ENCODE results near the gene IGSF21.

Gene IGSF21

GRCh38 chr1:18110968-18111367, 3.4 kb downstream of the IGSF21 start:
- Histone ChIP-seq H3K4me1 (ENCODE audit: insufficient read depth, low read length) (peaks cover 20% of the 10 kb centered on the region), H3K4me3 (ENCODE audit: low read depth in 1 of 2, low read length in 2 of 2) (no peak overlapping the region), H3K36me3 (ENCODE audit: insufficient read depth, low read length) (no peaks in the 10 kb centered on the region), H3K27me3 (ENCODE audit: control insufficient read depth in 1 of 2, insufficient read depth in 2 of 2, low read length in 2 of 2) (peaks cover 34 to 57% of the 10 kb centered on the region in 2 donors), H3K27ac (ENCODE audit: low read depth, low read length) (no peak overlapping the region), H3K9ac (ENCODE audit: low read length) (no peak overlapping the region), H3K9me3 (ENCODE audit: low read length) (no peaks in the 10 kb centered on the region)

- no peak overlapping the region for H3K9ac ChIP-seq (ENCODE audit: low read length)
- H3K27me3 ChIP-seq (ENCODE audit: control insufficient read depth in 1 of 2, insufficient read depth in 2 of 2, low read length in 2 of 2) = peaks cover 26 to 50% of the 10 kb centered on the region in 2 donors
- H3K9me3 ChIP-seq (ENCODE audit: low read length) = no peaks in the 10 kb centered on the region
- no peak overlapping the region for H3K27ac ChIP-seq (ENCODE audit: low read depth, low read length)
- no peak overlapping the region for H3K4me3 ChIP-seq (ENCODE audit: low read depth in 1 of 2, low read length in 2 of 2)
- H3K36me3 ChIP-seq (ENCODE audit: insufficient read depth, low read length) = no peaks in the 10 kb centered on the region
- H3K4me1 ChIP-seq (ENCODE audit: insufficient read depth, low read length) = peaks cover 20% of the 10 kb centered on the region
Measured at GRCh38 chr1:18111605-18112297, 4.2 kb downstream of the IGSF21 start.

GRCh38 chr1:18112611-18113010, 5.0 kb downstream of the IGSF21 start:
- no peaks in the 10 kb centered on the region for H3K9me3 ChIP-seq (ENCODE audit: low read length)
- no peak overlapping the region for H3K27ac ChIP-seq (ENCODE audit: low read depth, low read length)
- no peak overlapping the region for H3K4me3 ChIP-seq (ENCODE audit: low read depth in 1 of 2, low read length in 2 of 2)
- H3K27me3 ChIP-seq (ENCODE audit: control insufficient read depth in 1 of 2, insufficient read depth in 2 of 2, low read length in 2 of 2) = peaks cover 20 to 43% of the 10 kb centered on the region in 2 donors
- H3K9ac ChIP-seq (ENCODE audit: low read length) = no peak overlapping the region
- peaks cover 20% of the 10 kb centered on the region for H3K4me1 ChIP-seq (ENCODE audit: insufficient read depth, low read length)
- H3K36me3 ChIP-seq (ENCODE audit: insufficient read depth, low read length) = no peaks in the 10 kb centered on the region

GRCh38 chr1:18114726-18115410, 7.3 kb downstream of the IGSF21 start:
- Histone ChIP-seq H3K36me3 (ENCODE audit: insufficient read depth, low read length) (no peaks in the 10 kb centered on the region), H3K27me3 (ENCODE audit: control insufficient read depth in 1 of 2, insufficient read depth in 2 of 2, low read length in 2 of 2) (peaks cover 1 to 24% of the 10 kb centered on the region in 2 donors), H3K9me3 (ENCODE audit: low read length) (no peaks in the 10 kb centered on the region), H3K4me3 (ENCODE audit: low read depth in 1 of 2, low read length in 2 of 2) (no peak overlapping the region), H3K27ac (ENCODE audit: low read depth, low read length) (no peak overlapping the region), H3K4me1 (ENCODE audit: insufficient read depth, low read length) (peaks cover 6% of the 10 kb centered on the region), H3K9ac (ENCODE audit: low read length) (no peak overlapping the region)

GRCh38 chr1:18116777-18117176, 9.2 kb downstream of the IGSF21 start:
- Histone ChIP-seq H3K9me3 (ENCODE audit: low read length) (no peaks in the 10 kb centered on the region), H3K4me1 (ENCODE audit: insufficient read depth, low read length) (no peaks in the 10 kb centered on the region), H3K4me3 (ENCODE audit: low read depth in 1 of 2, low read length in 2 of 2) (no peak overlapping the region), H3K36me3 (ENCODE audit: insufficient read depth, low read length) (no peaks in the 10 kb centered on the region), H3K9ac (ENCODE audit: low read length) (no peak overlapping the region), H3K27me3 (ENCODE audit: control insufficient read depth in 1 of 2, insufficient read depth in 2 of 2, low read length in 2 of 2) (peaks cover 0 to 9% of the 10 kb centered on the region in 2 donors), H3K27ac (ENCODE audit: low read depth, low read length) (no peak overlapping the region)

GRCh38 chr1:18118078-18118477, 10.5 kb downstream of the IGSF21 start:
- no peaks in the 10 kb centered on the region for H3K4me1 ChIP-seq (ENCODE audit: insufficient read depth, low read length)
- no peaks in the 10 kb centered on the region for H3K27me3 ChIP-seq (ENCODE audit: control insufficient read depth in 1 of 2, insufficient read depth in 2 of 2, low read length in 2 of 2)
- no peaks in the 10 kb centered on the region for H3K9me3 ChIP-seq (ENCODE audit: low read length)
- H3K4me3 ChIP-seq (ENCODE audit: low read depth in 1 of 2, low read length in 2 of 2) = no peak overlapping the region
- no peak overlapping the region for H3K9ac ChIP-seq (ENCODE audit: low read length)
- H3K27ac ChIP-seq (ENCODE audit: low read depth, low read length) = no peak overlapping the region
- no peaks in the 10 kb centered on the region for H3K36me3 ChIP-seq (ENCODE audit: insufficient read depth, low read length)

GRCh38 chr1:18118491-18118890, 10.9 kb downstream of the IGSF21 start:
- Histone ChIP-seq H3K9me3 (ENCODE audit: low read length) (no peaks in the 10 kb centered on the region), H3K36me3 (ENCODE audit: insufficient read depth, low read length) (no peaks in the 10 kb centered on the region), H3K9ac (ENCODE audit: low read length) (no peak overlapping the region), H3K27me3 (ENCODE audit: control insufficient read depth in 1 of 2, insufficient read depth in 2 of 2, low read length in 2 of 2) (no peaks in the 10 kb centered on the region), H3K27ac (ENCODE audit: low read depth, low read length) (no peak overlapping the region), H3K4me3 (ENCODE audit: low read depth in 1 of 2, low read length in 2 of 2) (no peak overlapping the region), H3K4me1 (ENCODE audit: insufficient read depth, low read length) (no peaks in the 10 kb centered on the region)

- Histone ChIP-seq H3K9me3 (ENCODE audit: low read length) (no peaks in the 10 kb centered on the region), H3K4me3 (ENCODE audit: low read depth in 1 of 2, low read length in 2 of 2) (no peak overlapping the region), H3K27me3 (ENCODE audit: control insufficient read depth in 1 of 2, insufficient read depth in 2 of 2, low read length in 2 of 2) (no peaks in the 10 kb centered on the region), H3K4me1 (ENCODE audit: insufficient read depth, low read length) (no peaks in the 10 kb centered on the region), H3K36me3 (ENCODE audit: insufficient read depth, low read length) (no peaks in the 10 kb centered on the region), H3K27ac (ENCODE audit: low read depth, low read length) (no peak overlapping the region), H3K9ac (ENCODE audit: low read length) (no peak overlapping the region)
Measured at GRCh38 chr1:18119289-18119688, 11.7 kb downstream of the IGSF21 start.

GRCh38 chr1:18119771-18120377, 12.3 kb downstream of the IGSF21 start:
- H3K36me3 ChIP-seq (ENCODE audit: insufficient read depth, low read length) = no peaks in the 10 kb centered on the region
- H3K9ac ChIP-seq (ENCODE audit: low read length) = no peak overlapping the region
- no peaks in the 10 kb centered on the region for H3K4me1 ChIP-seq (ENCODE audit: insufficient read depth, low read length)
- no peak overlapping the region for H3K27ac ChIP-seq (ENCODE audit: low read depth, low read length)
- no peak overlapping the region for H3K4me3 ChIP-seq (ENCODE audit: low read depth in 1 of 2, low read length in 2 of 2)
- no peaks in the 10 kb centered on the region for H3K27me3 ChIP-seq (ENCODE audit: control insufficient read depth in 1 of 2, insufficient read depth in 2 of 2, low read length in 2 of 2)
- H3K9me3 ChIP-seq (ENCODE audit: low read length) = no peaks in the 10 kb centered on the region

GRCh38 chr1:18120638-18121037, 13.0 kb downstream of the IGSF21 start:
- no peaks in the 10 kb centered on the region for H3K9me3 ChIP-seq (ENCODE audit: low read length)
- no peaks in the 10 kb centered on the region for H3K27me3 ChIP-seq (ENCODE audit: control insufficient read depth in 1 of 2, insufficient read depth in 2 of 2, low read length in 2 of 2)
- H3K9ac ChIP-seq (ENCODE audit: low read length) = no peak overlapping the region
- no peaks in the 10 kb centered on the region for H3K4me1 ChIP-seq (ENCODE audit: insufficient read depth, low read length)
- no peak overlapping the region for H3K27ac ChIP-seq (ENCODE audit: low read depth, low read length)
- no peaks in the 10 kb centered on the region for H3K36me3 ChIP-seq (ENCODE audit: insufficient read depth, low read length)
- H3K4me3 ChIP-seq (ENCODE audit: low read depth in 1 of 2, low read length in 2 of 2) = no peak overlapping the region

GRCh38 chr1:18121072-18121820, 13.6 kb downstream of the IGSF21 start:
- H3K27ac ChIP-seq (ENCODE audit: low read depth, low read length) = no peak overlapping the region
- H3K27me3 ChIP-seq (ENCODE audit: control insufficient read depth in 1 of 2, insufficient read depth in 2 of 2, low read length in 2 of 2) = no peaks in the 10 kb centered on the region

More at GRCh38 chr1:18121072-18121820, 13.6 kb downstream of the IGSF21 start:
- Histone ChIP-seq H3K36me3 (ENCODE audit: insufficient read depth, low read length) (no peaks in the 10 kb centered on the region), H3K9me3 (ENCODE audit: low read length) (no peaks in the 10 kb centered on the region), H3K9ac (ENCODE audit: low read length) (no peak overlapping the region), H3K4me3 (ENCODE audit: low read depth in 1 of 2, low read length in 2 of 2) (no peak overlapping the region), H3K4me1 (ENCODE audit: insufficient read depth, low read length) (no peaks in the 10 kb centered on the region)

All from muscle layer of colon (tissue), 2 donors.